ENCODE measurements around the gene FBN3. TPM values are rescaled to one million over a fixed set of nuclear protein-coding genes. Genes with fewer than 3 reads are reported as not detected.
"Not testable (repeated sequence)": the region's sequence is repeated elsewhere in the genome, so short reads cannot be mapped to it uniquely, and the experiment has no call there.

The FBN3 gene
- total and polyA plus RNA-seq, 5 experiments from 2014 or later = not detected

- Mint-ChIP-seq H3K36me3 (no peaks in the 10 kb centered on the region), H3K4me1 (no peaks in the 10 kb centered on the region), H3K27ac (no peak overlapping the region), H3K9me3 (peaks cover 0 to 9% (median 0%) of the 10 kb centered on the region in 9 donors), H3K4me3 (no peak overlapping the region), H3K27me3 (peaks cover 0 to 14% (median 7%) of the 10 kb centered on the region in 5 donors)
- ATAC-seq (no peak), DNase-seq (no peak)
- POLR2A ChIA-PET = no interaction called here
These were observed 39.9 kb downstream of the FBN3 start for GRCh38 chr19:8109455-8109854.

- peaks cover 0 to 8% (median 0%) of the 10 kb centered on the region in 9 donors for H3K9me3 Mint-ChIP-seq
- no peak for DNase-seq
- H3K27me3 Mint-ChIP-seq = peaks cover 0 to 14% (median 7%) of the 10 kb centered on the region in 5 donors
- H3K4me3 Mint-ChIP-seq = no peak overlapping the region
- no peak overlapping the region for H3K27ac Mint-ChIP-seq
- H3K36me3 Mint-ChIP-seq = no peaks in the 10 kb centered on the region
- ATAC-seq = no peak
- POLR2A ChIA-PET = no interaction called here
- no peaks in the 10 kb centered on the region for H3K4me1 Mint-ChIP-seq
These were observed 40.6 kb downstream of the FBN3 start for GRCh38 chr19:8108560-8109445.

GRCh38 chr19:8107301-8107903 is 42.0 kb downstream of the FBN3 start:
- Mint-ChIP-seq H3K36me3 (no peaks in the 10 kb centered on the region), H3K4me1 (no peaks in the 10 kb centered on the region), H3K27me3 (peaks cover 0 to 15% (median 9%) of the 10 kb centered on the region in 5 donors), H3K9me3 (peaks cover 0 to 8% (median 0%) of the 10 kb centered on the region in 9 donors), H3K27ac (no peak overlapping the region), H3K4me3 (no peak overlapping the region)
- ATAC-seq (no peak), DNase-seq (no peak)
- POLR2A ChIA-PET = no interaction called here

- H3K9me3 Mint-ChIP-seq = peaks cover 0 to 8% (median 0%) of the 10 kb centered on the region in 9 donors
These were observed 43.9 kb downstream of the FBN3 start for GRCh38 chr19:8105471-8105870.

GRCh38 chr19:8101910-8102309 is 47.5 kb downstream of the FBN3 start:
- H3K27ac Mint-ChIP-seq, H3K4me1 Mint-ChIP-seq, H3K36me3 Mint-ChIP-seq, POLR2A ChIA-PET, H3K9me3 Mint-ChIP-seq, ATAC-seq, H3K4me3 Mint-ChIP-seq, DNase-seq, H3K27me3 Mint-ChIP-seq: not testable (repeated sequence)

More at GRCh38 chr19:8105471-8105870, 43.9 kb downstream of the FBN3 start:
- DNase-seq (no peak), ATAC-seq (no peak)
- POLR2A ChIA-PET = no interaction called here
- H3K36me3 Mint-ChIP-seq = no peaks in the 10 kb centered on the region
- no peak overlapping the region for H3K4me3 Mint-ChIP-seq
- no peak overlapping the region for H3K27ac Mint-ChIP-seq
- no peaks in the 10 kb centered on the region for H3K4me1 Mint-ChIP-seq
- peaks cover 0 to 11% (median 8%) of the 10 kb centered on the region in 5 donors for H3K27me3 Mint-ChIP-seq

- peaks cover 0 to 15% (median 2%) of the 10 kb centered on the region in 9 donors for H3K9me3 Mint-ChIP-seq
- H3K4me3 Mint-ChIP-seq = no peak overlapping the region
- peak overlapping the region in 1 of 10 donors; percentile 43 for H3K27ac Mint-ChIP-seq
- peaks cover 0 to 4% (median 3%) of the 10 kb centered on the region in 3 donors for H3K36me3 Mint-ChIP-seq
- DNase-seq = peak in 1 of 10 donors; percentile 58
- no peak for ATAC-seq
- peaks cover 0 to 9% (median 4%) of the 10 kb centered on the region in 5 donors for H3K27me3 Mint-ChIP-seq
- POLR2A ChIA-PET = no interaction called here
- no peaks in the 10 kb centered on the region for H3K4me1 Mint-ChIP-seq
These were observed 48.1 kb downstream of the FBN3 start for GRCh38 chr19:8101311-8101710.

- no peaks in the 10 kb centered on the region for H3K4me1 Mint-ChIP-seq
- DNase-seq (no peak), ATAC-seq (no peak)
- no peak overlapping the region for H3K4me3 Mint-ChIP-seq
- H3K9me3 Mint-ChIP-seq = peaks cover 0 to 47% (median 12%) of the 10 kb centered on the region in 9 donors
- peaks cover 3 to 11% (median 8%) of the 10 kb centered on the region in 3 donors for H3K36me3 Mint-ChIP-seq
- no peak overlapping the region for H3K27ac Mint-ChIP-seq
- peaks cover 0 to 5% (median 4%) of the 10 kb centered on the region in 5 donors for H3K27me3 Mint-ChIP-seq
- POLR2A ChIA-PET = no interaction called here
These were observed 51.5 kb downstream of the FBN3 start for GRCh38 chr19:8097681-8098567.

GRCh38 chr19:8097198-8097597 is 52.2 kb downstream of the FBN3 start:
- peaks cover 3 to 11% (median 8%) of the 10 kb centered on the region in 3 donors for H3K36me3 Mint-ChIP-seq
- no peak overlapping the region for H3K27ac Mint-ChIP-seq
- POLR2A ChIA-PET = no interaction called here
- H3K9me3 Mint-ChIP-seq = peaks cover 0 to 47% (median 12%) of the 10 kb centered on the region in 9 donors
- no peak overlapping the region for H3K4me3 Mint-ChIP-seq
- peaks cover 0 to 5% (median 4%) of the 10 kb centered on the region in 5 donors for H3K27me3 Mint-ChIP-seq
- DNase-seq (no peak), ATAC-seq (no peak)
- H3K4me1 Mint-ChIP-seq = no peaks in the 10 kb centered on the region

- DNase-seq (peak in 1 of 10 donors; percentile 9), ATAC-seq (no peak)
- Mint-ChIP-seq H3K4me1 (no peaks in the 10 kb centered on the region), H3K27me3 (peaks cover 0 to 5% (median 3%) of the 10 kb centered on the region in 5 donors), H3K9me3 (peaks cover 0 to 47% (median 12%) of the 10 kb centered on the region in 9 donors), H3K36me3 (peaks cover 3 to 11% (median 8%) of the 10 kb centered on the region in 3 donors), H3K4me3 (no peak overlapping the region), H3K27ac (peak overlapping the region in 1 of 10 donors; percentile 29)
- POLR2A ChIA-PET = no interaction called here
These were observed 53.3 kb downstream of the FBN3 start for GRCh38 chr19:8096071-8096470.

- H3K27ac Mint-ChIP-seq = no peak overlapping the region
- H3K4me1 Mint-ChIP-seq = no peaks in the 10 kb centered on the region
- DNase-seq = peak in 1 of 10 donors; percentile 44
- no peak for ATAC-seq
- H3K4me3 Mint-ChIP-seq = no peak overlapping the region
- POLR2A ChIA-PET = interaction anchor here (0.5 kb wide), 1 partner anchor 1732 kb away, joined by 5 read pairs; no protein-coding TSS in a partner anchor
- peaks cover 0 to 47% (median 12%) of the 10 kb centered on the region in 9 donors for H3K9me3 Mint-ChIP-seq
- peaks cover 3 to 11% (median 8%) of the 10 kb centered on the region in 3 donors for H3K36me3 Mint-ChIP-seq
- peaks cover 0 to 5% (median 3%) of the 10 kb centered on the region in 5 donors for H3K27me3 Mint-ChIP-seq
These were observed 54.0 kb downstream of the FBN3 start for GRCh38 chr19:8095354-8095886.

- DNase-seq (no peak), ATAC-seq (no peak)
- peaks cover 0 to 2% (median 0%) of the 10 kb centered on the region in 4 donors for H3K4me1 Mint-ChIP-seq
- POLR2A ChIA-PET = no interaction called here
- no peak overlapping the region for H3K4me3 Mint-ChIP-seq
- H3K27ac Mint-ChIP-seq = no peak overlapping the region
- H3K27me3 Mint-ChIP-seq = peaks cover 0 to 5% (median 3%) of the 10 kb centered on the region in 5 donors
- peaks cover 0 to 47% (median 12%) of the 10 kb centered on the region in 9 donors for H3K9me3 Mint-ChIP-seq
- peaks cover 3 to 11% (median 8%) of the 10 kb centered on the region in 3 donors for H3K36me3 Mint-ChIP-seq
These were observed 55.1 kb downstream of the FBN3 start for GRCh38 chr19:8094336-8094735.

- Mint-ChIP-seq H3K4me1 (peaks cover 0 to 2% (median 0%) of the 10 kb centered on the region in 4 donors), H3K4me3 (no peak overlapping the region), H3K9me3 (peaks cover 0 to 47% (median 12%) of the 10 kb centered on the region in 9 donors), H3K27ac (no peak overlapping the region), H3K27me3 (peaks cover 0 to 4% (median 2%) of the 10 kb centered on the region in 5 donors), H3K36me3 (peaks cover 3 to 11% (median 8%) of the 10 kb centered on the region in 3 donors)
- POLR2A ChIA-PET = no interaction called here
- ATAC-seq (no peak), DNase-seq (no peak)
These were observed 55.7 kb downstream of the FBN3 start for GRCh38 chr19:8093740-8094139.

Measured in naive thymus-derived CD8-positive, alpha-beta T cell (primary cell).